Retinal pigment epithelial cell (primary cell): ENCODE results near the gene IGF2BP2.
"Not testable (repeated sequence)": the region's sequence is repeated elsewhere in the genome, so short reads cannot be mapped to it uniquely, and the experiment has no call there.

Source experiments
- DNase-seq: peaks from one replicate; pipeline ENCODE4 v3.0.0-alpha.2; 2010; ENCODE audit warnings: low read depth
- H3K4me3 ChIP-seq: 2 replicates; pipeline ENCODE4 v1.5.1; 2011; ENCODE audit warnings: mild to moderate bottlenecking, low read length, control low read depth, moderate library complexity
- TF ChIP-seq, protein P1 (sequence below): conservative IDR thresholded peaks from 2 replicates; pipeline ENCODE4 v1.5.1; 2011; ENCODE audit warnings: low read depth, low read length, control low read depth, inconsistent platforms

The IGF2BP2 gene

GRCh38 chr3:185862920-185863319 lies 38.1 kb upstream of the IGF2BP2 start:
- H3K4me3 ChIP-seq: no peak overlapping the region
- TF ChIP-seq, protein P1, sequence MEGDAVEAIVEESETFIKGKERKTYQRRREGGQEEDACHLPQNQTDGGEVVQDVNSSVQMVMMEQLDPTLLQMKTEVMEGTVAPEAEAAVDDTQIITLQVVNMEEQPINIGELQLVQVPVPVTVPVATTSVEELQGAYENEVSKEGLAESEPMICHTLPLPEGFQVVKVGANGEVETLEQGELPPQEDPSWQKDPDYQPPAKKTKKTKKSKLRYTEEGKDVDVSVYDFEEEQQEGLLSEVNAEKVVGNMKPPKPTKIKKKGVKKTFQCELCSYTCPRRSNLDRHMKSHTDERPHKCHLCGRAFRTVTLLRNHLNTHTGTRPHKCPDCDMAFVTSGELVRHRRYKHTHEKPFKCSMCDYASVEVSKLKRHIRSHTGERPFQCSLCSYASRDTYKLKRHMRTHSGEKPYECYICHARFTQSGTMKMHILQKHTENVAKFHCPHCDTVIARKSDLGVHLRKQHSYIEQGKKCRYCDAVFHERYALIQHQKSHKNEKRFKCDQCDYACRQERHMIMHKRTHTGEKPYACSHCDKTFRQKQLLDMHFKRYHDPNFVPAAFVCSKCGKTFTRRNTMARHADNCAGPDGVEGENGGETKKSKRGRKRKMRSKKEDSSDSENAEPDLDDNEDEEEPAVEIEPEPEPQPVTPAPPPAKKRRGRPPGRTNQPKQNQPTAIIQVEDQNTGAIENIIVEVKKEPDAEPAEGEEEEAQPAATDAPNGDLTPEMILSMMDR: no peak
- DNase-seq: no peak

DNA sequence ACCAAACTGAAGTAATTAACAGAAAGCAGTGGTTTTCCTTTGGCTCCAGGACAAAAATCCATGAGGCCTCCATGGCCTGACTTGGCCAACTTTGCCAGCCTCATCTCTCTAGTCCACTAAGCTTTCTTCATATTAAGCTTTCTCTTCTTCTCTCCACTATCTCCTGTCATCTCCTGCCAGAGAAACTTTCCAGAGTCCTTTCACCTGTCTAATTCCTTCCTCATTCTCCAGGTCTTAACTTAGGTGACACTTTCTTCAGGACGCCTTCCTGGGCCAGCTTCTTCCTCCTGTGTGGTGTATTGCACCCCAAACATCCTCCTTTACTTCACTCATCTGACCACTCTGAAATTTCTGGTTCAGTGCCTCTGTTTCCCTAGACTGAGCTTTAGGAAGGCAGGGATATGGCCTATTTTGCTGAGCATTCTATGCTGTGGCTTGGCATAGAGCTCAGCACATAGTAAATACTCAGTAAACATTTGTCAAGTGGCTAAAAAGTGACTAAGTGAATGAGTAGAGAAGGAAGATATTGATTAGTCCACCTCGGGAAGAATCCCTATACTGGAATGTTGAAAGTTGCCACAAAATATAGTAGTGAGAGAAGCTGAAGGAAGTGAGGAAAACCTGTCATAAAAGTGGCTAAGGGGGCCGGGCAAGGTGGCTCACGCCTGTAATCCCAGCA lies 34.6 kb upstream of the IGF2BP2 start:
- DNase-seq: no peak
- TF ChIP-seq, protein P1: no peak
- no peak overlapping the region for H3K4me3 ChIP-seq

GRCh38 chr3:185858502-185859225 lies 33.8 kb upstream of the IGF2BP2 start:
- no peak for DNase-seq
- TF ChIP-seq, protein P1: no peak
- no peak overlapping the region for H3K4me3 ChIP-seq

- no peak overlapping the region for H3K4me3 ChIP-seq
- DNase-seq: no peak
- TF ChIP-seq, protein P1: no peak
Measured at GRCh38 chr3:185857208-185857607, 32.4 kb upstream of the IGF2BP2 start.

DNA sequence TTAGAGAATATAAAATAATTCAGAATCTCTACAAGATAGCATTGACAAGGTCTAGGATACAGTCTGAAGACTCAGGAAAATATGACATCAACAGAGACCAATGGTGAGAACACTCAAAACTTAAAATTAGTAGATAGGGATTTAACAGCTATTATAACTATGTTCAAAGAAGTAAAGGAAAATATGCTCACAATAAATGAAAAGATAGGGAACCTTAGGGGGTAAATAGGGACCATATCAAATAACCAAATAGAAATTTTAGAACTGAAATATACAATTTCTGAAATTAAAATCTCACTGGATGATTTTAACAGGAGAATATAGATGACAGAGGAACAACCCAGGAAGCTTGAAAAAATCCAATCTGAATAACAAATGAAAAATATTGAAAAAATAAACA lies 31.8 kb upstream of the IGF2BP2 start:
- no peak for DNase-seq

DNA sequence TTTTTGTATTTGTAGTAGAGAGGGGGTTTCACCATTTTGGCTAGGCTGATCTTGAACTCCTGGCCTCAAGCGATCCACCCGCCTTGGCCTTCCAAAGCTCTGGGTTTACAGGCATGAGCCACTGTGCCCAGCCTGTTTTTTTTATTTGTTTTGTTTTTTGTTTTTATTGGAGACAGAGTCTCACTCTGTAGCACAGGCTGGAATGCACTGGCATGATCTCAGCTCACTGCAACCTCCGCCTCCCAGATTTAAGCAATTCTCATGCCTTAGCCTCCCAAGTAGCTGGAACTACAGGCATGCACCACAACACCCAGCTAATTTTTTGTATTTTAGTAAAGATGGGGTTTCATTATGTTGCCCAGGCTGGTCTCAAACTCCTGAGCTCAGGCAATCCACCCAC lies 28.9 kb upstream of the IGF2BP2 start:
- not testable (repeated sequence) for H3K4me3 ChIP-seq, DNase-seq

More for the DNA sequence above, 31.8 kb upstream of the IGF2BP2 start:
- no peak overlapping the region for H3K4me3 ChIP-seq
- TF ChIP-seq, protein P1: no peak

DNA sequence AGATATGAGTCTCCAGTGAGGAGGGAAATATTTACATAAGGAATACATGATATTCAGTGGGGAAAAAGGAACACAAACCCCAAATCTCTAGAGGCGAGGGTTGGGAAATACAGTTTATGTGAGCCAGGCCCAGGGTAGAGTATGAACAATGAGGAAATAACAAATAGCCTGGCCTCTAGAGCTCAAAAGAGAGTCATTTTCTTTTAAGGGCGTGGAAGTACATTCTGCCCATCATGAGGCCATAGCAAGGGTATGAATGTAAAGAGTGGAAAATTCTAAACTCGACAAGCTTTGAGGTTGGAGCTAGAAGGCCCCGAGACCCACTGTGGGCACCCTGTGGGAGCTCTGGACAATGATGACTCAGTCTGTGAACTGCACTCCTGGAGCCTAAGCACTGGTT lies 27.8 kb upstream of the IGF2BP2 start:
- TF ChIP-seq, protein P1: no peak
- no peak for DNase-seq

More for the DNA sequence above, 27.8 kb upstream of the IGF2BP2 start:
- H3K4me3 ChIP-seq: no peak overlapping the region
